ENCODE results near the gene KSR1.
"Not testable (repeated sequence)": the region's sequence is repeated elsewhere in the genome, so short reads cannot be mapped to it uniquely, and the experiment has no call there.

DNA sequence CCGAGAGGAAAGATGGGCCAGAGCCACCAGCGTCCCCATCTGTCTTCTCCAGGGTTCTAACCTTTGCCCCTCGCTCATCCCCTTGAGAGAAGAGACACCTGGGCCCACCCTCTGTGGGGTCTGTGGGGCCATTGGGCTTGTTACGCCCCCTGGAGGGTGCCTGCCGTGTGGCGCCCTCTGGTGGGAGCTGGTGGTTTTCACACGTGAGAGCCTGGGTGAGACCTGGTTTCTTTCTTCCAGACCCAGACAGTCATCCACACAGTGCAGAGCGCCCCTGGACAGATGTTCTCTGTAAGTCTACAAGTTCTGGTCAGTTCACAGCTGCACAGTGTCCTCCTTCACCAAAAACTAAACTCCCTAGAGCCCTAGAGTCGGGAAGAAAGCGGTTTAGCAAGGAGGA is 189.4 kb downstream of the KSR1 start:
- TF ChIP-seq POLR2A (IDR thresholded peaks at IDR 0.05), result not testable (repeated sequence)
- TF ChIP-seq CTCF (IDR thresholded peaks at IDR 0.05), result peak in 1 of 6 experiments; percentile 2

All from Peyer's patch (tissue), 4 donors.